K562 (cell line): ENCODE results near the gene CD40. TPM values are rescaled to one million over a fixed set of nuclear protein-coding genes. Genes with fewer than 3 reads are reported as not detected.
A peak's percentile ranks its signal among the peaks of the same experiment; 100 is the strongest.

Source experiments
- ARID3A ChIP-seq: IDR thresholded peaks from 2 replicates; pipeline ENCODE4 v1.6.1; 2012; ENCODE audit warnings: low read depth, low read length, improper control_type of control experiment, borderline replicate concordance
- BMI1 ChIP-seq: fragments of 150-350 bp; IDR thresholded peaks from 2 replicates; pipeline ENCODE4 v1.6.1; 2014; ENCODE audit warnings: low read length
- KDM5B ChIP-seq: fragments of 200-600 bp; sonication (generic); IDR thresholded peaks from 2 replicates; pipeline ENCODE4 v1.6.1; 2012; ENCODE audit warnings: low read depth, mild to moderate bottlenecking, moderate library complexity, low read length, control low read depth, inconsistent platforms; ENCODE audit not compliant: insufficient replicate concordance
- KLF13 ChIP-seq: fragments of 450-650 bp; IDR thresholded peaks from 2 replicates; pipeline ENCODE4 v1.6.1; 2016; ENCODE audit warnings: missing genetic modification characterization, low read depth, mild to moderate bottlenecking, missing compliant biosample characterization, moderate library complexity, borderline replicate concordance
- NCOR1 ChIP-seq: fragments of 450-650 bp; IDR thresholded peaks from 2 replicates; pipeline ENCODE4 v1.6.1; 2016; ENCODE audit warnings: mild to moderate bottlenecking, moderate library complexity
- NRF1 ChIP-seq, 2 experiments: fragments of 450-650 bp; IDR thresholded peaks in 1 of 2; conservative IDR thresholded peaks in 1 of 2; 2 replicates each; pipeline ENCODE4 v1.6.1; 2014; ENCODE audit warnings: mild to moderate bottlenecking in 2 of 2
- RBM14 ChIP-seq: fragments of 200-400 bp; formaldehyde crosslinking; IDR thresholded peaks from 2 replicates; pipeline ENCODE4 v1.6.1; 2018; ENCODE audit warnings: low read depth, mild to moderate bottlenecking, low read length, moderate library complexity, borderline replicate concordance; ENCODE audit not compliant: insufficient read depth
- RBM34 ChIP-seq: fragments of 200-400 bp; formaldehyde crosslinking; IDR thresholded peaks from 2 replicates; pipeline ENCODE4 v1.6.1; 2018; ENCODE audit warnings: low read length, borderline replicate concordance; ENCODE audit not compliant: insufficient read depth
- TEAD4 ChIP-seq, 2 experiments: sonication (generic) in 1 of 2; formaldehyde crosslinking in 1 of 2; IDR thresholded peaks; 2 replicates each; pipeline versions ENCODE4 v1.6.1 to v1.8.0; 2012 to 2022; ENCODE audit warnings: borderline replicate concordance in 1 of 2, inconsistent platforms in 1 of 2, low read length in 1 of 2, mild to moderate bottlenecking in 1 of 2, missing genetic modification reagents in 1 of 2
- ZBTB34 ChIP-seq: fragments of 250-450 bp; sonication (Bioruptor Pico); IDR thresholded peaks from 2 replicates; pipeline ENCODE4 v1.8.0; 2021; ENCODE audit warnings: mild to moderate bottlenecking, moderate library complexity
- ZNF431 ChIP-seq: sonication (generic); formaldehyde crosslinking; IDR thresholded peaks from 2 replicates; pipeline ENCODE4 v1.8.0; 2022; ENCODE audit warnings: mild to moderate bottlenecking, missing genetic modification reagents
- polyA plus RNA-seq, 8 experiments: library from polyadenylated mRNA; depleted of rRNA in 4 of 8; stranded (reverse) in 5 of 8; unstranded in 3 of 8; fragments of >200 nt; fragmentation: Nextera tagmentation in 2 of 8; fragmentation: Illumina TruSeq in 1 of 8; extraction: Ambion mirVana in 2 of 8; extraction: Trizol in 1 of 8; gene quantifications; 2 replicates each; pipeline versions ENCODE4 v1.2.1 to v1.2.3, GENCODE V29; 2011 to 2014; ENCODE audit warnings: inconsistent platforms in 1 of 8, missing spikeins in 1 of 8
- total RNA-seq, 7 experiments: library from RNA; depleted of rRNA in 6 of 7; stranded (reverse); fragments of >200 nt in 6 of 7; fragmentation: Illumina TruSeq in 2 of 7; extraction: Trizol in 2 of 7; gene quantifications; 2 replicates each; pipeline versions ENCODE4 v1.2.1 to v1.2.3, GENCODE V29; 2011 to 2021; ENCODE audit warnings: low replicate concordance in 1 of 7
- TF ChIP-seq, protein P1 (sequence below): sonication (generic); formaldehyde crosslinking; IDR thresholded peaks from 2 replicates; pipeline ENCODE4 v1.8.1; 2023; ENCODE audit warnings: missing genetic modification reagents, mild to moderate bottlenecking, borderline replicate concordance
- TF ChIP-seq, protein P2 (sequence below): fragments of 200-800 bp; sonication (Bioruptor generic); IDR thresholded peaks from 2 replicates; pipeline ENCODE4 v1.6.1; 2017; ENCODE audit warnings: missing genetic modification characterization, missing compliant biosample characterization

The CD40 gene
- total and polyA plus RNA-seq, 9 of the 15 experiments (the other 6 are each of a cell fraction or from before 2014, with no cell fraction given) = 0.76 to 3.7 (median 1.6) TPM

DNA sequence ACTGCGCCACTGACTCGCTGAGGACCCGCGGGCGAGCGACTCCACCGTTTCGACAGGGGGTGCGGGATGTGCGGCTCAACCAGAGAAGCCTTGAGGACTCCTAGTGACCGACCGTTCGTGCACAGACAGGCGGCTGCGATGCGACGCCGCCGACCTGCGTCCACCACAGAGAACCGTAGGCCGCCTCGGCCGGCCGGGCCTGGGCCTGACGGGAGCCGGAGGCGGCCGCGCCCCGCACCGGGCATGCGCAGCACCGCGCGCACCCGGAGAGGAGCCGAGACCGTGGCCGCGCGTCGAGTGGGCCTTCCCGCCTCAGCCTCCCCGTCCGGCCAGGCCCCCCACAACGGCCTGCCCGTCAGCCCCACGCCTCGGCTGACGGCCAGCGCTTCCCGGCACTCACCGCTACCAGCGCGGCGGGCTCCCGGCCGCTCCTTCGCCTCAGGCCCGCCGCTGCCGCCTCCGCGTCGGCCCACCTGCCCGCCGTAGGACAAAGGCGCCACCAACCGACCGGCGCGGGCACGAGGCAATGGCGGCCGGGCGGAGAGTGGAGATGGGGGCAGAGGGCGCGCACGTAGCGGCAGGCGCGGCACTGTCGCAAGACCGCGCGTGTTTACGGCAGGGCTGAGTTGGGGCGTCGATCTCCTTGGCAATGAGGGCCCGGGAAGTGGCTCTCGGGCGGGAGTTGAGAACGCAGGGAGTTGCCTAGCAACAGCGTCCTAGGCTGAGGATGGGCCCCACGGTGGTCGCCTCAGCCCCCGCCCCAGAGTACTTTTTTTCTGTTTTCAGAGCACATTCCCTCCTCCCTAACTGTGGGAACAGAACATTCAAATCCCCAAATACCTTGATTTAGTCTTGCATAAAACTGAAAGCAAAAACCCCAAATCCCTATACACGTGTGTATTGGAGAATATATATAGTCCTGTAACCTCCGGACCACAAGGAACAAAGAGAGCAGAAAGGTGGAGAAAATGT, 28.4 kb upstream of the CD40 start, which contains the start of gene NCOA5 (continued):
- no peak for TF ChIP-seq TEAD4 (IDR thresholded peaks at IDR 0.05; ENCODE audit: low read length)
- peak; percentile 87; the same call in 1 of the 2 replicates for TF ChIP-seq TEAD4 (CRISPR knock-in tag; IDR thresholded peaks at IDR 0.05; ENCODE audit: borderline replicate concordance)
- TF ChIP-seq, protein P1, sequence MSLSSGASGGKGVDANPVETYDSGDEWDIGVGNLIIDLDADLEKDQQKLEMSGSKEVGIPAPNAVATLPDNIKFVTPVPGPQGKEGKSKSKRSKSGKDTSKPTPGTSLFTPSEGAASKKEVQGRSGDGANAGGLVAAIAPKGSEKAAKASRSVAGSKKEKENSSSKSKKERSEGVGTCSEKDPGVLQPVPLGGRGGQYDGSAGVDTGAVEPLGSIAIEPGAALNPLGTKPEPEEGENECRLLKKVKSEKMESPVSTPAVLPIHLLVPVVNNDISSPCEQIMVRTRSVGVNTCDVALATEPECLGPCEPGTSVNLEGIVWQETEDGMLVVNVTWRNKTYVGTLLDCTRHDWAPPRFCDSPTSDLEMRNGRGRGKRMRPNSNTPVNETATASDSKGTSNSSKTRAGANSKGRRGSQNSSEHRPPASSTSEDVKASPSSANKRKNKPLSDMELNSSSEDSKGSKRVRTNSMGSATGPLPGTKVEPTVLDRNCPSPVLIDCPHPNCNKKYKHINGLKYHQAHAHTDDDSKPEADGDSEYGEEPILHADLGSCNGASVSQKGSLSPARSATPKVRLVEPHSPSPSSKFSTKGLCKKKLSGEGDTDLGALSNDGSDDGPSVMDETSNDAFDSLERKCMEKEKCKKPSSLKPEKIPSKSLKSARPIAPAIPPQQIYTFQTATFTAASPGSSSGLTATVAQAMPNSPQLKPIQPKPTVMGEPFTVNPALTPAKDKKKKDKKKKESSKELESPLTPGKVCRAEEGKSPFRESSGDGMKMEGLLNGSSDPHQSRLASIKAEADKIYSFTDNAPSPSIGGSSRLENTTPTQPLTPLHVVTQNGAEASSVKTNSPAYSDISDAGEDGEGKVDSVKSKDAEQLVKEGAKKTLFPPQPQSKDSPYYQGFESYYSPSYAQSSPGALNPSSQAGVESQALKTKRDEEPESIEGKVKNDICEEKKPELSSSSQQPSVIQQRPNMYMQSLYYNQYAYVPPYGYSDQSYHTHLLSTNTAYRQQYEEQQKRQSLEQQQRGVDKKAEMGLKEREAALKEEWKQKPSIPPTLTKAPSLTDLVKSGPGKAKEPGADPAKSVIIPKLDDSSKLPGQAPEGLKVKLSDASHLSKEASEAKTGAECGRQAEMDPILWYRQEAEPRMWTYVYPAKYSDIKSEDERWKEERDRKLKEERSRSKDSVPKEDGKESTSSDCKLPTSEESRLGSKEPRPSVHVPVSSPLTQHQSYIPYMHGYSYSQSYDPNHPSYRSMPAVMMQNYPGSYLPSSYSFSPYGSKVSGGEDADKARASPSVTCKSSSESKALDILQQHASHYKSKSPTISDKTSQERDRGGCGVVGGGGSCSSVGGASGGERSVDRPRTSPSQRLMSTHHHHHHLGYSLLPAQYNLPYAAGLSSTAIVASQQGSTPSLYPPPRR (CRISPR knock-in tag) = 0 out of 2 replicates have a peak, but pooled peaks have one; percentile 79
- TF ChIP-seq, protein P2, sequence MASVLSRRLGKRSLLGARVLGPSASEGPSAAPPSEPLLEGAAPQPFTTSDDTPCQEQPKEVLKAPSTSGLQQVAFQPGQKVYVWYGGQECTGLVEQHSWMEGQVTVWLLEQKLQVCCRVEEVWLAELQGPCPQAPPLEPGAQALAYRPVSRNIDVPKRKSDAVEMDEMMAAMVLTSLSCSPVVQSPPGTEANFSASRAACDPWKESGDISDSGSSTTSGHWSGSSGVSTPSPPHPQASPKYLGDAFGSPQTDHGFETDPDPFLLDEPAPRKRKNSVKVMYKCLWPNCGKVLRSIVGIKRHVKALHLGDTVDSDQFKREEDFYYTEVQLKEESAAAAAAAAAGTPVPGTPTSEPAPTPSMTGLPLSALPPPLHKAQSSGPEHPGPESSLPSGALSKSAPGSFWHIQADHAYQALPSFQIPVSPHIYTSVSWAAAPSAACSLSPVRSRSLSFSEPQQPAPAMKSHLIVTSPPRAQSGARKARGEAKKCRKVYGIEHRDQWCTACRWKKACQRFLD = peak; percentile 96
- TF ChIP-seq KDM5B = peak; percentile 78
- TF ChIP-seq ARID3A = no peak
- TF ChIP-seq NCOR1 = 0 out of 2 replicates have a peak, but pooled peaks have one; percentile 10
- TF ChIP-seq RBM34 = peak; percentile 73; the same call in 1 of the 2 replicates
- peak; percentile 94 to 95 for TF ChIP-seq NRF1 (conservative IDR thresholded peaks at IDR 0.05 in 1 of 2, IDR thresholded peaks at IDR 0.05 in 1 of 2)
- peak; percentile 83 for TF ChIP-seq BMI1
- no peak for TF ChIP-seq RBM14
- TF ChIP-seq ZNF431 (CRISPR knock-in tag) = peak; percentile 85
- no peak for TF ChIP-seq ZBTB34 (CRISPR knock-in tag)
- TF ChIP-seq KLF13 (tag) = 0 out of 2 replicates have a peak, but pooled peaks have one; percentile 33
